Nephron (organoid): ENCODE data around the gene PTPRE.

Experiments
- H3K27ac Mint-ChIP-seq, 3 experiments: 2 replicates each; pipeline ENCODE4 v1.8.0; 2020; ENCODE audit warnings: mixed read lengths in 3 of 3, mild to moderate bottlenecking in 2 of 3, moderate library complexity in 1 of 3
- H3K27me3 Mint-ChIP-seq: 2 replicates; pipeline ENCODE4 v1.8.0; 2021; ENCODE audit warnings: low read depth, mild to moderate bottlenecking, moderate library complexity, mixed read lengths
- H3K36me3 Mint-ChIP-seq: 2 replicates; pipeline ENCODE4 v1.8.0; 2020; ENCODE audit warnings: low read depth, mixed read lengths
- H3K4me1 Mint-ChIP-seq: 2 replicates; pipeline ENCODE4 v1.8.0; 2020; ENCODE audit warnings: mixed read lengths
- H3K4me3 Mint-ChIP-seq, 3 experiments: 2 replicates each; pipeline ENCODE4 v1.8.0; 2020; ENCODE audit warnings: mild to moderate bottlenecking in 3 of 3, mixed read lengths in 3 of 3, moderate library complexity in 2 of 3
- H3K9me3 Mint-ChIP-seq: 2 replicates; pipeline ENCODE4 v1.8.0; 2020; ENCODE audit warnings: mixed read lengths
- TF ChIP-seq, protein P1 (sequence below), 3 experiments: fragments of 200-600 bp; sonication (generic); IDR thresholded peaks; one replicate each; pipeline ENCODE4 v1.5.0; 2021; ENCODE audit warnings: antibody characterized with exemption in 3 of 3; ENCODE audit not compliant: unreplicated experiment in 3 of 3

The PTPRE gene

DNA sequence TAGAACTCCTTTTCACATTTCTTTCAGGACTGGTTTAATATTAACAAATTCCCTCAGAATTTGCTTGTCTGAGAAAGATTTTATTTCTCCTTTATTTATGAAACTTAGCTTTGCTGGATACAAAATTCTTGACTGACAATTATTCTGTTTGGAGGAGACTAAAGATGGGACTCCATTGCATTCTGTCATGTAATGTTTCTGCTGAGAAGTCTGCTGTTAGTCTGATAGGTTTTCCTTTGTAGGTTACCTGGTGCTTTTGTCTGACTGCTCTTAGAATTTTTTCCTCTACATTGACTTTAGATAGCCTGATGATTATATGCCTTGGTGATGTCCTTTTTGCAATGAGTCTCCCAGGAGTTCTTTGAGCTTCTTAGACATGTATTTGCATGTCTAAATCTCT, 37.6 kb upstream of the PTPRE start:
- Mint-ChIP-seq H3K27ac (no peak overlapping the region), H3K36me3 (no peaks in the 10 kb centered on the region), H3K9me3 (peaks cover 15% of the 10 kb centered on the region), H3K4me1 (peaks cover 15% of the 10 kb centered on the region), H3K27me3 (peaks cover 11% of the 10 kb centered on the region), H3K4me3 (no peak overlapping the region)
- TF ChIP-seq, protein P1, sequence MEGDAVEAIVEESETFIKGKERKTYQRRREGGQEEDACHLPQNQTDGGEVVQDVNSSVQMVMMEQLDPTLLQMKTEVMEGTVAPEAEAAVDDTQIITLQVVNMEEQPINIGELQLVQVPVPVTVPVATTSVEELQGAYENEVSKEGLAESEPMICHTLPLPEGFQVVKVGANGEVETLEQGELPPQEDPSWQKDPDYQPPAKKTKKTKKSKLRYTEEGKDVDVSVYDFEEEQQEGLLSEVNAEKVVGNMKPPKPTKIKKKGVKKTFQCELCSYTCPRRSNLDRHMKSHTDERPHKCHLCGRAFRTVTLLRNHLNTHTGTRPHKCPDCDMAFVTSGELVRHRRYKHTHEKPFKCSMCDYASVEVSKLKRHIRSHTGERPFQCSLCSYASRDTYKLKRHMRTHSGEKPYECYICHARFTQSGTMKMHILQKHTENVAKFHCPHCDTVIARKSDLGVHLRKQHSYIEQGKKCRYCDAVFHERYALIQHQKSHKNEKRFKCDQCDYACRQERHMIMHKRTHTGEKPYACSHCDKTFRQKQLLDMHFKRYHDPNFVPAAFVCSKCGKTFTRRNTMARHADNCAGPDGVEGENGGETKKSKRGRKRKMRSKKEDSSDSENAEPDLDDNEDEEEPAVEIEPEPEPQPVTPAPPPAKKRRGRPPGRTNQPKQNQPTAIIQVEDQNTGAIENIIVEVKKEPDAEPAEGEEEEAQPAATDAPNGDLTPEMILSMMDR (IDR thresholded peaks at IDR 0.05; ENCODE audit: unreplicated experiment in 3 of 3) = no peak

DNA sequence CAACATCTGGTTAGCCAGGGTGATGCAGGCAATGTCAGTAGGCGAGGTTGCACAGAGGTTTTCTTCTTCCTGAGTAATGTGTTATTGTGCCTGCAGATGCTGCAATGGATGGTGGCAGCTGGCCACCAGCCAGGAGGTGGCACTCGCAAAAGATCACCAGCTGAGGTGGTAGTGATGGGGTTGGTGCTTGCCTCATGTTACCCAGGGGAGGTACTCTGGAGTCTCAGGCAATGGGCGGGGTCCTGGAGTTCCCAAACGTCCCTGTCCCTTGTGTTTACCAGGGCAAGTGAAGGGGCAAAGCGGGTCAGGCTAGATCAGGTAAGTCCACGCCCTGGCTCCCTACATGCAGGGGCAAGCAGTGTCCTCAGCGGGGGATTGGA, 35.3 kb upstream of the PTPRE start:
- Mint-ChIP-seq H3K9me3 (peaks cover 13% of the 10 kb centered on the region), H3K27ac (peak overlapping the region in 2 of 3 experiments; percentile 52 to 53), H3K27me3 (peaks cover 11% of the 10 kb centered on the region), H3K4me1 (peaks cover 15% of the 10 kb centered on the region), H3K4me3 (peak overlapping the region in 1 of 3 experiments; percentile 41), H3K36me3 (no peaks in the 10 kb centered on the region)
- TF ChIP-seq, protein P1 (IDR thresholded peaks at IDR 0.05; ENCODE audit: unreplicated experiment in 3 of 3) = no peak

DNA sequence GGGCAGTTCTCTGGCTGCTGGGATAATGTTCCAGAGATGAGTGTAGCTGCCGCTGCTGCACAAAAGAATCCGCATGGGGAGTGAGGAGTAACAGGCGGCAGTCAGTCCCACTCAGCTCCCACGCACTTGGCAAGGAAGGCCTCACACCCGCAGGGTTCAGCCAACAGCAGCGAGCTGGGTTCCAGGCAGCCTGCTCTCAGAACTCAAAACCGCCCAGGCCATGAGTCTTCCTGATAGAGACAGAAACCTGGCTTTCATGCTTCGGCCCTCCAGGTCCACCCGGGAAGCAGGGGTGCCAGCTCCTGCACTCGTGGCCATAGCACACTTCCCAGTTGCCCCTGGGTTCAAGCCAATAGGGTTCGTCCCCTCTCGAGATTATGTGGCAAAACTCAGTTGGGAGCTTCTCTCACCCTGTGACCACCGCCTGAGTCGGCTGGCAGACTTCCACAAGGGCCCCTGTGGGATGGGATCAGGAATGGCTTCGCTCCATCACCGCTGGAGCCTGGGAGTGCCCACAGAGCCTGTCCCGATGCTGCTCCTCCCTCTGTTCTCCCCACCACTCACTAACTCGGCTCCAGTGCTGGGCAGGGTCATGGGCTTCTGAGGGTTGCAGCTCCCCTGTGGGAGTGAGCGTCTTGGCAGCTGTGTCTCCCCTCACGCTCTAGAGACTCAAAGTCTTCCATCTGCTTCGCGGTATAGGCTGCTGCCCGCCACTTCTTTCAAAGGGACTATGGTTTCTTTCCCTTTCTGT, 34.7 kb upstream of the PTPRE start:
- Mint-ChIP-seq H3K27me3 (peaks cover 9% of the 10 kb centered on the region), H3K9me3 (peaks cover 13% of the 10 kb centered on the region), H3K4me3 (peak overlapping the region in 1 of 3 experiments; percentile 41), H3K4me1 (peaks cover 15% of the 10 kb centered on the region), H3K36me3 (no peaks in the 10 kb centered on the region), H3K27ac (peak overlapping the region in 2 of 3 experiments; percentile 52 to 53)
- TF ChIP-seq, protein P1 (IDR thresholded peaks at IDR 0.05; ENCODE audit: unreplicated experiment in 3 of 3) = no peak

DNA sequence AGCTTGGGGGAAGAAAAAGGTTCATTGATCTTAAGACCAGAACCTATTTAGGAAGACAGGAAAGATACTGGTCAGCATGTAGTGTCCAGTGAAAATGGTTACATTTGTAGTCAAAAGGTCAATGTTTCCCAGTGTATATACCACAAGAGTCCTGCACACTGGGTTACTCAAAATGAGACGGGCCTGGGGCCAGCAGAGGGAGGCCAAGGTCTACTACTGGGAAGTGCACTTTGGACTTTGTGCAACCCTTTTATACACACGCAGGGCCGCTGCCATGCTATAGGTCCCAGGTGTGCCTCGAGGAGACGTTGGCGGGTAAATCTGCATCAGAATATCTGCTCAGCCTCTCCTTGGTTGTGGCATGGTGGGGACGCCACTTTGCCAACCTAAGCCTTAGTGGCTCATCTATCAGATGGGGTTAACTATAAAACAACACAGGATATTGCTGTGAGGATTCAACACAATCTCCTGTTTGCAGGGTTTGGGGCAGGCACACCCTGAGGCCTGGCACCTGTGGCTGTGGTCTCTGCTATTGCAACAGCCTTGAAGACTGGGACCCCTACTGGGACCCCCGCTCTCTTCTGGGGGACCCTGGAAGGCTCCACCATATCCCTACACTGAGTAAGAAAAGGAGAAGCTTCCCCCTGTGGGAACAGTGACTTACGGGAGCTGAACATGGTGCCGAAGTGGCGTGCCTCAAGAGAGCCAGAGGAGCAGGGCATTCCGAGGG, 33.9 kb upstream of the PTPRE start:
- H3K36me3 Mint-ChIP-seq = no peaks in the 10 kb centered on the region
- H3K27ac Mint-ChIP-seq = peak overlapping the region in 2 of 3 experiments; percentile 27 to 53
- peak overlapping the region in 1 of 3 experiments; percentile 12 for H3K4me3 Mint-ChIP-seq
- peaks cover 13% of the 10 kb centered on the region for H3K9me3 Mint-ChIP-seq
- TF ChIP-seq, protein P1 (IDR thresholded peaks at IDR 0.05; ENCODE audit: unreplicated experiment in 3 of 3) = peak in 1 of 3 experiments; percentile 25
- H3K27me3 Mint-ChIP-seq = peaks cover 3% of the 10 kb centered on the region
- peaks cover 15% of the 10 kb centered on the region for H3K4me1 Mint-ChIP-seq

DNA sequence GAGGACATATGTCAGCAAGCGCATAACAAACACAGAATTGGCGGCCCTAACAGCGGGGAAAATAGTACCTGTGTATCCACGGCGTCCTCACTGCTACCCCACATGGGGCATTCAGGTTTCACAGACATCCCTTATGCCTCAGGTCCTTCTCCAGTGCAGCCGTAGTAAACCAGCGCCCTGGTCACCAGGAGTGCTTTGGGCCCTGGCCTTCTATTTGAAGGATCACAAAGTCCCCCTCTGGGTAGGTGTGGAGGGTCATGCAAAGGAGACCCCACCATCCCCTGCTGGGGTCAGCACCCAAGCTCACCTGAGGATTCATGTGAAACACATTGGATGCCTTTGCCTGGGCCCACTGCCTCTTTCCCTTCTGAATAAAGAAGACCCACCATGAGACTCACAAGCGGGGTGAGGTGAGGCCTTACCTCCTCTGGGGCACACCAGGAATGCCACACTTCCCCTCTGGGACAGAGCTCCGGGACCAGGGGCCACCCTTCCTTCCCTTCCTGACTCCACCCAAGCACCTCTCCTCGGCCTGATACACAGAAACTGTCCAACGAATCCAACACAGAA, 32.9 kb upstream of the PTPRE start:
- Mint-ChIP-seq H3K9me3 (peaks cover 6% of the 10 kb centered on the region), H3K27me3 (peaks cover under 1% of the 10 kb centered on the region), H3K27ac (no peak overlapping the region), H3K36me3 (no peaks in the 10 kb centered on the region), H3K4me1 (peaks cover 15% of the 10 kb centered on the region), H3K4me3 (no peak overlapping the region)
- TF ChIP-seq, protein P1 (IDR thresholded peaks at IDR 0.05; ENCODE audit: unreplicated experiment in 3 of 3) = no peak
